ENCODE results near the gene PPP2R2C.

GRCh38 chr4:6365545-6366086, 106.8 kb downstream of the PPP2R2C start:
- TF ChIP-seq CTCF (IDR thresholded peaks at IDR 0.05), result no peak
- no peak for TF ChIP-seq ZFX (IDR thresholded peaks at IDR 0.05; ENCODE audit: borderline replicate concordance)
